Measurements from ENCODE around the gene MOV10. TPM values are rescaled to one million over a fixed set of nuclear protein-coding genes. Genes with fewer than 3 reads are reported as not detected.

MOV10 gene
- total and polyA plus RNA-seq, 2 donors (not counting 1 experiment from before 2014, with no cell fraction given), result 31.0 to 46.2 TPM

DNA sequence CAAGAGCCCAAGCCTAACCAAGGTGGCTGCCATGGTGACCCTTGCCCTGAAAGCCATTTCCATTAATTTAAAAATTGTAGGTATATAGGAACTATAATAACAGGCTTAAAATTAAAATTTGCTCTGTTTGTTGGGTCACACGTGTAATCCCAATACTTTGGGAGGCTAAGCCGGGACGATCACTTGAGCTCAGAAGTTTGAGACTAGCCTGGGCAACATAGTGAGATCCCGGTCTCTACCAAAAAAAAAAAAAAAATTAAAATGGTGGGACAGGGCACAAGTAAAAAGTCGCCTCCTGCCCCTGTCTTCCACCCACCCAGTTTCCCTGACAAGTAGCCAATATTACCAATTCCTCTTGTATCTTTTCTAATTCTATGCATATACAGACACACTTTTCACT is 48.3 kb upstream of the MOV10 start:
- Histone ChIP-seq H3K4me1 (ENCODE audit: control insufficient read depth in 2 of 2, insufficient read depth in 2 of 2, low read length in 2 of 2) (peaks cover 54 to 68% of the 10 kb centered on the region in 2 donors), H3K79me2 (ENCODE audit: control insufficient read depth, insufficient read depth, low read length) (peaks cover 97% of the 10 kb centered on the region), H3K9ac (ENCODE audit: low read length) (no peak overlapping the region), H2AFZ (ENCODE audit: insufficient read depth, low read depth, low read length, poor library complexity, severe bottlenecking) (no peak overlapping the region), H4K20me1 (ENCODE audit: control insufficient read depth, insufficient read depth, low read length, poor library complexity, severe bottlenecking) (peaks cover 86% of the 10 kb centered on the region), H3K36me3 (replicated peaks in 1 of 2; ENCODE audit: control extremely low read depth in 1 of 2, control insufficient read depth in 1 of 2, extremely low read depth in 1 of 2, insufficient read depth in 2 of 2, low read length in 1 of 2) (peaks cover 18 to 35% of the 10 kb centered on the region in 2 experiments), H3K27ac (ENCODE audit: low read length in 2 of 2) (peak overlapping the region in 1 of 2 donors; percentile 64), H3K4me2 (replicated peaks; ENCODE audit: low read depth, low read length, poor library complexity, severe bottlenecking) (peak overlapping the region; percentile 9), H3K27me3 (replicated peaks in 1 of 4; ENCODE audit: control extremely low read depth in 1 of 4, control insufficient read depth in 3 of 4, insufficient read depth in 4 of 4, low read length in 3 of 4) (no peaks in the 10 kb centered on the region), H3K9me3 (ENCODE audit: control extremely low read depth in 1 of 3, control insufficient read depth in 2 of 3, insufficient read depth in 1 of 3, low read length in 2 of 3) (no peaks in the 10 kb centered on the region), H3K4me3 (ENCODE audit: control extremely low read depth in 1 of 5, extremely low read depth in 1 of 5, insufficient read depth in 1 of 5, low read depth in 2 of 5, low read length in 4 of 5) (no peak overlapping the region)
- Mint-ChIP-seq H3K27ac (peak overlapping the region; percentile 59), H3K27me3 (no peaks in the 10 kb centered on the region), H3K4me1 (peaks cover 75% of the 10 kb centered on the region), H3K4me3 (no peak overlapping the region), H3K9me3 (ENCODE audit: insufficient read depth) (no peaks in the 10 kb centered on the region)
- ATAC-seq (ENCODE audit: low read depth) (no peak), DNase-seq (no peak)
- TF ChIP-seq, protein P1, sequence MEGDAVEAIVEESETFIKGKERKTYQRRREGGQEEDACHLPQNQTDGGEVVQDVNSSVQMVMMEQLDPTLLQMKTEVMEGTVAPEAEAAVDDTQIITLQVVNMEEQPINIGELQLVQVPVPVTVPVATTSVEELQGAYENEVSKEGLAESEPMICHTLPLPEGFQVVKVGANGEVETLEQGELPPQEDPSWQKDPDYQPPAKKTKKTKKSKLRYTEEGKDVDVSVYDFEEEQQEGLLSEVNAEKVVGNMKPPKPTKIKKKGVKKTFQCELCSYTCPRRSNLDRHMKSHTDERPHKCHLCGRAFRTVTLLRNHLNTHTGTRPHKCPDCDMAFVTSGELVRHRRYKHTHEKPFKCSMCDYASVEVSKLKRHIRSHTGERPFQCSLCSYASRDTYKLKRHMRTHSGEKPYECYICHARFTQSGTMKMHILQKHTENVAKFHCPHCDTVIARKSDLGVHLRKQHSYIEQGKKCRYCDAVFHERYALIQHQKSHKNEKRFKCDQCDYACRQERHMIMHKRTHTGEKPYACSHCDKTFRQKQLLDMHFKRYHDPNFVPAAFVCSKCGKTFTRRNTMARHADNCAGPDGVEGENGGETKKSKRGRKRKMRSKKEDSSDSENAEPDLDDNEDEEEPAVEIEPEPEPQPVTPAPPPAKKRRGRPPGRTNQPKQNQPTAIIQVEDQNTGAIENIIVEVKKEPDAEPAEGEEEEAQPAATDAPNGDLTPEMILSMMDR (IDR thresholded peaks at IDR 0.05), result no peak
- no peak for TF ChIP-seq EZH2 (IDR thresholded peaks at IDR 0.05; ENCODE audit: borderline replicate concordance, insufficient read depth, low read depth, low read length, poor library complexity, severe bottlenecking)
- CTCF ChIA-PET, result interaction anchor here (1.0 to 1.6 kb wide), 3 partner anchors 12 to 235 kb away, joined by 3 to 4 read pairs (median 3); partner anchors contain the start of gene MOV10
- WGBS (ENCODE audit: insufficient coverage), result 100% methylated on average over 1 of the region's 5 CpGs
- intact Hi-C loops (cut with micrococcal nuclease), result no loop called here
- POLR2A ChIA-PET, result no interaction called here

DNA sequence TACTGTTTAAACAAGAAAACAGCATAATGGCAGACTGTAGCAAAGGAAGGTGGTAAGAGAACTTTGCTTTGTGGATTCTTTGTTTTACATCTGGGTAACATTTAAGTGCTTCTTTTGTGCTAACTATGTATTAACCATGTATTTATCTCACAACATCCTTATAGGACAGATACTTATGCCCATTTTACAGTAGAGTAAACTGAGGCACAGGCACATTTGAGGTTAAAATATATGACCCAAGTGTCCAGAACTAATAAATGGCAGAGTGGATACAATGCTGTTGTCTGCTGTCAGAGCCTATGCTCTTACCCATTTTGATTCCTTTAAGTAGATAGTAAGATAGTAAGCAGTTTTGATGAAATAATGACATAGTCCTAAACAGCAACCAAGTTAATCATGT is 47.6 kb upstream of the MOV10 start:
- Histone ChIP-seq H3K4me2 (replicated peaks; ENCODE audit: low read depth, low read length, poor library complexity, severe bottlenecking) (peak overlapping the region; percentile 1), H3K4me1 (ENCODE audit: control insufficient read depth in 2 of 2, insufficient read depth in 2 of 2, low read length in 2 of 2) (peaks cover 48 to 66% of the 10 kb centered on the region in 2 donors), H3K79me2 (ENCODE audit: control insufficient read depth, insufficient read depth, low read length) (peaks cover 97% of the 10 kb centered on the region), H3K36me3 (replicated peaks in 1 of 2; ENCODE audit: control extremely low read depth in 1 of 2, control insufficient read depth in 1 of 2, extremely low read depth in 1 of 2, insufficient read depth in 2 of 2, low read length in 1 of 2) (peaks cover 22 to 42% of the 10 kb centered on the region in 2 experiments), H3K9ac (ENCODE audit: low read length) (no peak overlapping the region), H3K9me3 (ENCODE audit: control extremely low read depth in 1 of 3, control insufficient read depth in 2 of 3, insufficient read depth in 1 of 3, low read length in 2 of 3) (no peaks in the 10 kb centered on the region), H2AFZ (ENCODE audit: insufficient read depth, low read depth, low read length, poor library complexity, severe bottlenecking) (no peak overlapping the region), H4K20me1 (ENCODE audit: control insufficient read depth, insufficient read depth, low read length, poor library complexity, severe bottlenecking) (peaks cover 93% of the 10 kb centered on the region), H3K27ac (ENCODE audit: low read length in 2 of 2) (peak overlapping the region in 1 of 2 donors; percentile 64), H3K27me3 (replicated peaks in 1 of 4; ENCODE audit: control extremely low read depth in 1 of 4, control insufficient read depth in 3 of 4, insufficient read depth in 4 of 4, low read length in 3 of 4) (no peaks in the 10 kb centered on the region), H3K4me3 (ENCODE audit: control extremely low read depth in 1 of 5, extremely low read depth in 1 of 5, insufficient read depth in 1 of 5, low read depth in 2 of 5, low read length in 4 of 5) (no peak overlapping the region)
- POLR2A ChIA-PET, result no interaction called here
- no peak overlapping the region for H3K27ac Mint-ChIP-seq
- no peaks in the 10 kb centered on the region for H3K9me3 Mint-ChIP-seq (ENCODE audit: insufficient read depth)
- H3K4me3 Mint-ChIP-seq, result no peak overlapping the region
- no peak for ATAC-seq (ENCODE audit: low read depth)
- no peak for DNase-seq
- CTCF ChIA-PET, result no interaction called here
- peaks cover 76% of the 10 kb centered on the region for H3K4me1 Mint-ChIP-seq
- TF ChIP-seq, protein P1 (IDR thresholded peaks at IDR 0.05), result no peak
- TF ChIP-seq EZH2 (IDR thresholded peaks at IDR 0.05; ENCODE audit: borderline replicate concordance, insufficient read depth, low read depth, low read length, poor library complexity, severe bottlenecking), result no peak
- intact Hi-C loops (cut with micrococcal nuclease), result no loop called here
- H3K27me3 Mint-ChIP-seq, result no peaks in the 10 kb centered on the region
